CD4-positive, alpha-beta T cell treated with Interleukin-6 at 100 ng/mL for 8 hours (primary cell): ENCODE results near the gene FAM234B.
"Not testable (repeated sequence)": the region's sequence is repeated elsewhere in the genome, so short reads cannot be mapped to it uniquely, and the experiment has no call there.

Experiments used
- DNase-seq: peaks from one replicate; pipeline ENCODE4 v3.0.0-alpha.2; 2020; ENCODE audit warnings: mixed read lengths, low spot score

Gene FAM234B

GRCh38 chr12:13060581-13060980 lies 16.4 kb downstream of the FAM234B start:
- no peak for DNase-seq

GRCh38 chr12:13061377-13061776 lies 17.2 kb downstream of the FAM234B start:
- DNase-seq, result no peak

- no peak for DNase-seq
Measured at GRCh38 chr12:13062669-13063068, 18.5 kb downstream of the FAM234B start.

DNA sequence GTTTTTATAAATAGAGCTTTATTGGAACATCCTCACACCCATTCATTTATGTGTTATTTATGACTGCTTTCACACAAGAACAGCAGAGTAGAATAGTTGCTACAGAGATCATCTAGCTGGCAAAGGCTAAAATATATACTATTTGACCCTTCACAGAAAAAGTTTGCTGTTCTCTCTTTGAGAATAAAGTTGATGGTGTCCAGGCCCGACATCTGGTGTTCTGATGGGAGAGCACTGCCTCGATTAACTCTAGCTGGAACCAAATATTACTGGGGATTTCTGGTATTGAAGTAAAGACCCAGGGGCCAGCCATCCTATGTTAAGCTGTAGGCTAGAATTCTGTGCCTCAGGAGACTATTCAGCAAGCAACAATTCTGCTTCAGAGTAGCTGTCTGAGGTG lies 21.8 kb downstream of the FAM234B start:
- no peak for DNase-seq

- DNase-seq, result no peak
Measured at GRCh38 chr12:13066459-13066858, 22.3 kb downstream of the FAM234B start.

DNA sequence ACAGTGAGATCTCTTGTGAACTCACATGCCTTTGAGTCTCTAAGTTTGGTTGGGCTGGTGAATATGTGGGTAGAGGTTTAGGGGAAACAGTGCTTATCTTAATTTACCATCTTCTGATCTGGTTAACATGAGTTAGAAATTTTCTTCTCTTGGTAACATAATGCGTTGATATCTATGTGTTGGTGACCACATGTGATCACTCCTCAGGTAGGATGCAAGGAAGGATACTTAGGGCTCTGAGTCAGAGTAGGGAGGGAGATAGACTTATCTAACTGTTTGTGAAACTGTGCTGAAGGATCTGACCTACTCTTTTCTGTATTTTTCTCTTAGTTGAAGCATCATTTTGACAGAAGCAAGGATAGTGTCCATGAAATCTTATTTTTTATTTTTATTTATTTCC lies 23.1 kb downstream of the FAM234B start:
- DNase-seq, result no peak

GRCh38 chr12:13069380-13069779 lies 25.2 kb downstream of the FAM234B start:
- DNase-seq, result no peak

GRCh38 chr12:13071305-13072280 lies 27.4 kb downstream of the FAM234B start:
- DNase-seq, result no peak

DNA sequence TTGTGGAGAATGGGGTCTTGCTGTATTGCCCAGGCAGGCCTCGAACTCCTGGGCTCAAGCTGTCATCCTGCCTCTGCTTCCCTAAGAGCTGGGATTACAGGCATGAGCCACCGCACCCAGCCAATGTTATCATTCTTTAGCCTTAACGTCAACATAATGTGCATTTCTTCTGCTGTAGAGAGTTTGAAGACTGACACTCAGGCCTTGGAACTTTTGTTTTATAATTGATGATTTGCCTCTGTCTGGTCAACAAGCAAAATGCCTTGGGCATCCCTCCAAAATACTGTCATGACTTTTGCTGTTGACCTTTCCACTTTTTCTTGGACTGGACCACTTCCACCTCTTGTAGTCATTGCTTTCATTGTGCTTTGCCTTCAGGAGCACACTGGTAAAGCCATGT lies 29.0 kb downstream of the FAM234B start:
- DNase-seq, result no peak

DNA sequence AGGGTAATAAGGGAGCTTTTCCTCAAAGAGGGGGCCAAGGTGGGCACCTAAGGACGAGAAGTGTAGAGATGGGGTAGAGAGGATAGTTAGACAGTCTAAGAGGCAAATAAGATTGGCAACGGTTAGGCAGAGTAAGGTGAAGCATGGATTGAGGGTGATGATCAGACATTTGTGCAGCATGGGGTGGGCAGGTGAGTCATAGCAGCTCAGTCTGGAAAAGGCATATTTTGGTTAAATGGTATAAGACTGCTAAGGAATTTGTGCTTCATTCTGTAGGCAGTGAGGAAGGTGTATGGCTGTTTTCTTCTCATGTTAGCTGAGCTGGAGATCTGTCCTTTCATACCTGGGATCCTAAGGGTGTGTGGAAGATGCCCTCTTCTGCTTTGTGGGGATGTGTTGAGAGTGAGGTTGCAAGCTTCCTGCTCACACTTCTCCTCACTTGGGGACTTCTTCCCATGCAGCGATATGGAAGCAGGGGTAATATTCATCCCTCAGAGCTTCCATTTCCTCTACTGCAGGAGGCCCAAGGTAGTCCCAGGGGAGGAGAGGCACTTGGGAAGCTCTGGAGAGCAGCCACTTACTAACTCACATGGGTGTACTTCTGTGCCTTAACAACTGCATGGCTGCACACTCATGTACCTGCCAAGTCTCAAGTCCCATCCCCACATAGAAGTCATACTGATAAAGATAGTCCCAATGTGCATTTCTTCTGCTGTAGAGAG lies 30.4 kb downstream of the FAM234B start:
- DNase-seq, result no peak

DNA sequence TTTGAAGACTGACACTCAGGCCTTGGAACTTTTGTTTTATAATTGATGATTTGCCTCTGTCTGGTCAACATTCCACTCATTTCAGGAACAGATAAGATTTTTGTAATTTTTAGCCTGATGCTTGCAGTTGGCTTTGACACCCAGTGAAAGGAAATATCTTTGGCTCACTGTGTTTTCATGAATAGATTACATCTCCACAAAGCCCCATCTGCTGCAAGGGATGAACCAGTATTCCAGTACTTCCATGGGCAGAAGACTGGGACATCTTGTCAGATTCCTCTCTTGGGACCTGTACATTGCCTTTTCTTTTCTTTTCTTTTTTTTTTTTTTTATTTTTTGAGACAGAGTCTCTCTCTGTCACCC lies 30.9 kb downstream of the FAM234B start:
- DNase-seq, result no peak

DNA sequence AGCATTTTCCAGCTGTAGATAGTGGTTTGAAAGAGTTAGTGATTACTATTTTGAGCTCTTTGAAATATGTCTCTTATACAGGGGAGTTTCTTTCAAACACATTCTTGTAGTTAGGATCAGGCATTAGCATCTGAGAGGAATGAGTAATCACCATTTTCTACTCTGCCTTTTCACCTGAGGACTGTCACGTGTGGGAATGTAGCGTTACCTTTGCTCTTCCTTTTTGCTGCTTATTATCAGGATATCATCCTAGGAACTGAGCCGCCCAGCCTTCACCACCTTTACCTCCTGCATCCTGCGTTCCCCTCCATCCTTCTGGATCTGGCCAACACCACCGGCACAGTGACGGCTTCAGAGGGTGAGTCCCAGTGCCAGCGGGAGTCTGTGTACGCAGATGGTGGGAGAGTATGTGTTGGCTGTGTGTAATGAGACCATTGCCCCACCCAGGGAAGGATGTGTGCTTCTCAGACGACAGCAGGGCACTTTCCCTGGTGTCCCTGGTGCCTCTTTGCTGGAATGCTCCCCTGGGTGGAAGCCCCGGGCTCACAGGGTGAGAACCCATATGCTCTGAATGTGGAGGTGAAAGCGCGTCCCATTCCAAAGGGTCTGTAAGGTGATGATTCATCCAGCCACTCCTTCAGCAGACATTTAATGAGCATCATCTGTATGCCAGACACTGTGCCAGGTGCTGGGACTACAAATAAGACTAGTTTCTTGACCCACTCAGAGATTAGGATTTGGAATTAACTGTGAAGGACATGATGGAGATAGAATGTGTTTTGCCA lies 31.8 kb downstream of the FAM234B start:
- DNase-seq, result no peak

- DNase-seq, result no peak
Measured at GRCh38 chr12:13079440-13079906, 35.3 kb downstream of the FAM234B start.

- DNase-seq, result no peak
Measured at GRCh38 chr12:13080266-13080665, 36.1 kb downstream of the FAM234B start.

- no peak for DNase-seq
Measured at GRCh38 chr12:13082861-13083260, 38.7 kb downstream of the FAM234B start.

DNA sequence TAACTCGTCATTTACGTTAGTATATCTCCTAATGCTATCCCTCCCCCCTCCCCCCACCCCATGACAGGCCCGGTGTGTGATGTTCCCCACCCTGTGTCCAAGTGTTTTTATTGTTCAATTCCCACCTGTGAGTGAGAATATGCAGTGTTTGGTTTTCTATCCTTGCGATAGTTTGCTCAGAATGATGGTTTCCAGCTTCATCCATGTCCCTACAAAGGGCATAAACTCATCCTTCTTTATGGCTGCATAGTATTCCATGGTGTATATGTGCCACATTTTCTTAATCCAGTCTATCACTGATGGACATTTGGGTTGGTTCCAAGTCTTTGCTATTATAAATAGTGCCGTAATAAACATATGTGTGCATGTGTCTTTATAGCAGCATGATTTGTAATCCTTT lies 39.5 kb downstream of the FAM234B start:
- DNase-seq, result not testable (repeated sequence)

GRCh38 chr12:13084898-13085640 lies 40.9 kb downstream of the FAM234B start:
- no peak for DNase-seq

- no peak for DNase-seq
Measured at GRCh38 chr12:13085968-13086686, 41.9 kb downstream of the FAM234B start.

DNA sequence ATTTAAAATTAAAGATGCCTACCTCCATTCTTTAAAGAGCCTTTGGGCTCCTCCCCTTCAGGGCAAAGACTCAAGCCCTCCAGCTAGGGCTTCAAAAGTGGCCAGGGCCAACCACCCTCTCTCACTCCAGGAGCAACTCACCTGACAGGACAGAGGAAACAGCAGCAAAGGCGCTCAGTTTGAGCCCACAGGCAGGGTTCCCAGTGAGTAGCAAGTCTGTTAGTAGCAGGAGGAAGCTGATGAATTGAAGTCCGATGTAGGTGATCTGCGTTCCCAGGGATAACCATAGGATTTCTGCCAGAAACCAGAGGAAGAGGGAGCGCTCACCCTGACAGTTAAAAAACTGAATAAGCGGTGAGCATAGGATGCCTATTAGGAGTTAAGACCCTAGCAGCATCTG lies 43.6 kb downstream of the FAM234B start:
- no peak for DNase-seq

DNA sequence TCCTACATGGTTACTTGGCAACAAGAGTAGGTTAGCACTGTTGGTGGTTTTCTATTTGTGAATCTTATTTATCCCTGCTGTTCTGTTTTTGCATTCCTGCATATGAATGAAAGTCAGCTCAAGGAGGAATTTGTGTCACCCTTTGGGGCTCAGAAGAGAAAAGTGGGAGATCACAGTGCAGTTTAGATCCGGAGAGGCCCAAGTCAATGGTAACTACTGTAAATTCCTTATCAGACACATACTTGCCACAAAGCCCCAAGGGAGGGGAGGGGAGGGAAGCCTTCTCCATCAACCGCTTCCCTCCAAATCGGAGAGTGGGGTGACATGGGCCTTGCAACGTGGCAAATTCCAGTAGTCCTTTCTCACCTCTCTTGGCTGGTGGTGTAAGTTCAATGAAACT lies 44.3 kb downstream of the FAM234B start:
- DNase-seq, result no peak

GRCh38 chr12:13090054-13090453 lies 45.9 kb downstream of the FAM234B start:
- DNase-seq, result no peak
